KOPT-K1 (cell line): ENCODE measurements around the gene FNDC7.
"Not testable (repeated sequence)": the region's sequence is repeated elsewhere in the genome, so short reads cannot be mapped to it uniquely, and the experiment has no call there.

Experiments
- H3K27ac ChIP-seq: fragments of 200-600 bp; sonication (generic); 2 replicates; pipeline ENCODE4 v1.5.1; 2016; ENCODE audit warnings: antibody characterized with exemption, mild to moderate bottlenecking, low read depth, low read length; ENCODE audit not compliant: poor library complexity, severe bottlenecking
- H3K36me3 ChIP-seq: fragments of 200-600 bp; sonication (generic); 2 replicates; pipeline ENCODE4 v1.5.1; 2017; ENCODE audit warnings: antibody characterized with exemption, mild to moderate bottlenecking, low read length, moderate library complexity; ENCODE audit not compliant: insufficient read depth
- H3K9me3 ChIP-seq: fragments of 200-600 bp; sonication (generic); 2 replicates; pipeline ENCODE4 v1.5.1; 2017; ENCODE audit warnings: antibody characterized with exemption, low read length, mild to moderate bottlenecking; ENCODE audit not compliant: insufficient read depth, poor library complexity, severe bottlenecking

Gene FNDC7, protein sequence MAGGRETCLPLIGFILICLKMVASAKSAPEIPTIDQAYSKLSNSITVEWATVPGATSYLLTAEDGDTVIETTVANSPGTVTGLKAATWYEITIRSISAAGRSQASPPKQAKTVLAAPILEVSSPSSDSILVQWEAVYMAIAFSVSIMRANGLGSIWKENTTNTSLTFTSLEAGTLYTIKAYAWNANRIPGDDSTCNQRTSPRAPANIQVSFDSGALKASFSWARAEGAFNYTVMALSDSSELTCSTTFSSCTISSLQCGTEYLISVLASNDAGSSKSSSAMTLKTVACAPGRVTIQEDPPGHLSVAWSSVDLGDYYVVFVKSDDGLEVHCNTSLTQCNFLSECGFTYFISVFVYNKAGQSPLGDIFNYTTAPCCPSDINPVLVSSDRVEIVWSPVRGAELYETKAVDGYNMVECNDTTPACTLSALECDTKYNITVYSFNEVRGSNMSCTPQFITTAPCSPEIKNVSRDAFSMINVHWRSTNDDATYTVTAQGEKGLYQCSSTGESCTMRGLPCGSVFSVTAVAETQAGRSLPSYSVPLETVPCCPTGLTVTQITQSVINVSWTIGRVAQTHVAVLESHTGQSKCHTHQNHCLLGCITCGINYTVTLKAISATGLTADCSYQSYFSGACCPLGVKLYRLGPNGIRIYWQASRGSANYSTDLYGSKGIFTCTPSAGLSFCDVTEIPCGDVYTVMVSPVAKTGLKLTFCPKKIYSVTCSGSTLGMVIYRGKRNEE

DNA sequence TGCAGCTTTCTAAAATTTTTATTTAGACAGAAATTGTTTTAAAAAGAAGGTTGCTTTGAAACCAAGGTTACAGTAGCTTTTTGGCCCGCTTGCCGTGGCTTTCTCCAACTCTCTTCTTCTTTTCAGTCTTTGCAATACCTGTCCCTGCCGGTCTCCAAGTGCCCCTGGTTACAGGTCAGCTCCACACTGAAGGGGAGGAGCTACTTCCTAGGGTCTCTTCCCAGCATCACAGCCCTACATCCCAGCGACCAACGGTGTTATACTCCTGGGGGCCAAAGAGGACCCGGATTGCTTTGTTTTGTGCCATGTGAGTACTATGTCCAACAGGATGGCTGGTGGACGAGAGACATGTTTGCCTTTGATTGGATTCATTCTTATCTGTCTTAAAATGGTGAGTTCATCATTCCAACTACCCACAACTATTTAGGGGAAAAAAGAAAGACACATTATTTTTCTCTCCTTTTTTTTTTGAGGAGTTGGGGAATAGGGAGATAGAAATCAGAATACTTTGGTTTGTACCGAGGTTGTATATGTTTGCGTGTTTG is at the start of gene FNDC7:
Gene FNDC7, plus strand, starts transcription at position 303 of the 545 bp plus-strand sequence. Its CDS starts 26 bp downstream, at position 329.
- Histone ChIP-seq H3K27ac (no peak within 1 kb of the TSS), H3K36me3 (no peaks in the 10 kb centered on the region), H3K9me3 (no peaks in the 10 kb centered on the region)

GRCh38 chr1:108663074-108663473 is 49.6 kb upstream of the FNDC7 start:
- Histone ChIP-seq H3K9me3 (no peaks in the 10 kb centered on the region), H3K36me3 (no peaks in the 10 kb centered on the region), H3K27ac (no peak overlapping the region)

- Histone ChIP-seq H3K9me3 (no peaks in the 10 kb centered on the region), H3K36me3 (no peaks in the 10 kb centered on the region), H3K27ac (no peak overlapping the region)
These were observed 48.2 kb upstream of the FNDC7 start for GRCh38 chr1:108664481-108664880.

DNA sequence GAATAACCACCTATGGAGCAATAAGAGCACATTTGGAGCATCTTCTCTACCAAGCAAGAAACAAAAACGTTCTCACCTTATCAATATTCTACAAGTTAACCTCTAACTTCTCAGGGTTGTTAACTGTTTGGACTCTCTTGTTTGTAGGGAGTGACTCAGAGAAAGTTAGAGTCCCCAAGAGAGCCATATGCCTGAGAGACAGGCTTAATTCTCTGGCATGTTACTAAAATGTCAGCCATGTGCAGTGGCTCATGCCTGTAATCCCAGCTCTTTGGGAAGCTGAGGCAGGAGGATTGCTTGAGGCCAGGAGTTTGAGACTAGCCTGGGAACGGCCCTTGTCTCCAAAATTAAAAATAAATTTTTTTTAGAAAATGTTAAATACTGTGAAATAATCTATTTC is 47.6 kb upstream of the FNDC7 start:
- Histone ChIP-seq H3K27ac (no peak overlapping the region), H3K9me3 (no peaks in the 10 kb centered on the region), H3K36me3 (no peaks in the 10 kb centered on the region)

GRCh38 chr1:108665771-108666170 is 46.9 kb upstream of the FNDC7 start:
- no peaks in the 10 kb centered on the region for H3K9me3 ChIP-seq
- H3K27ac ChIP-seq, result no peak overlapping the region
- H3K36me3 ChIP-seq, result no peaks in the 10 kb centered on the region

DNA sequence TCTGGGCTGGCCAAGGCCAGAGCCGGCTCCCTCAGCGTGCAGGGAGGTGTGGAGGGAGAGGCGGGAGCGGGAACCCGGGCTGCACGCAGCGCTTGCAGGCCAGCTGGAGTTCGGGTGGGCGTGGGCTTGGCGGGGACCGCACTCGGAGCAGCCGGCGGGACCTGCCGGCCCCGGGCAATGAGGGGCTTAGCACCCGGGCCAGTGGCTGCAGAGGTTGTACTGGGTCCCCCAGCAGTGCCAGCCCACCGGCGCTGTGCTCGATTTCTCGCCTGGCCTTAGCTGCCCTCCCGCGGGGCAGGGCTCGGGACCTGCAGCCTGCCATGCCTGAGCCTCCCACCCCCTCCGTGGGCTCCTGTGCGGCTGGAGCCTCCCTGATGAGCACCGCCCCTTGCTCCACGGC is 45.3 kb upstream of the FNDC7 start:
- H3K27ac ChIP-seq, H3K36me3 ChIP-seq, H3K9me3 ChIP-seq: not testable (repeated sequence)

DNA sequence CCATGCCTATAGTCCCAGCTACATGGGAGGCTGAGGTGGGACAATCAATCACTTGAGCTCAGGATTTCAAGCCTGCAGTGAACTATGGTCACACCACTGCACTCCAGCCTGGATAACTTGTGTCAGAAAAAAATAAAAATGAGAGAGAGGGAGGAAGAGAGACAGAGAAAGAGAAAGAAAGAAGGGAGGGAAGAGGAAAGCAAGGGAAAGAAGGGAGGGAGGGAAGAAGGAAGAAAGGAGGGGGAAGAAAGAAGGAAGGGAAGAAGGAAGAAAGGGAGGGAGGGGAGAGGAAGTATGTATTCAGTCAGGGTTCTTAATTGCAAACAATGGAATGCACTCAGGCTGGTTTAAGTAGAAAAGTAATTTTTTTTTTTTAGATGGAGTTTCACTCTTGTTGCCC is 43.9 kb upstream of the FNDC7 start:
- Histone ChIP-seq H3K9me3 (no peaks in the 10 kb centered on the region), H3K27ac (no peak overlapping the region), H3K36me3 (no peaks in the 10 kb centered on the region)

DNA sequence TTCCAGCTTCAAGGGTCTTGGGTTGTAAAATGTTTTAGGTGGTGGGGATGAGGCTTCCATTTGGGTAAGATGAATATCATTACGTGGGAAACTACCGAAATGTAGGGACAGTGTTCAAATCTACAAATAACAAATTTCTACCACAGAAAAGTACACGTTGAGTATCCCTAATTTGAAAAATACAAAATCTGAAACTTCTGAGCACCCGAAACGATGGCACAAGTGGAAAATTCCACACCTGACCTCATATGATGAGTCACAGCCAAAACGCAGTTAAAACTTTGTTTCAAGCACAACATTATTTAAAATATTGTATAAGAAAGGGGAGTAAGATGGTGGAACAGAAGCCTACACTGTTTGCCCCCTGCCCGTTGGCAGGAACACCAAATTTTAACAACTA is 43.0 kb upstream of the FNDC7 start:
- Histone ChIP-seq H3K27ac (no peak overlapping the region), H3K36me3 (no peaks in the 10 kb centered on the region), H3K9me3 (no peaks in the 10 kb centered on the region)

- no peaks in the 10 kb centered on the region for H3K36me3 ChIP-seq
- H3K27ac ChIP-seq, result no peak overlapping the region
- no peaks in the 10 kb centered on the region for H3K9me3 ChIP-seq
These were observed 42.5 kb upstream of the FNDC7 start for GRCh38 chr1:108670131-108670773.

DNA sequence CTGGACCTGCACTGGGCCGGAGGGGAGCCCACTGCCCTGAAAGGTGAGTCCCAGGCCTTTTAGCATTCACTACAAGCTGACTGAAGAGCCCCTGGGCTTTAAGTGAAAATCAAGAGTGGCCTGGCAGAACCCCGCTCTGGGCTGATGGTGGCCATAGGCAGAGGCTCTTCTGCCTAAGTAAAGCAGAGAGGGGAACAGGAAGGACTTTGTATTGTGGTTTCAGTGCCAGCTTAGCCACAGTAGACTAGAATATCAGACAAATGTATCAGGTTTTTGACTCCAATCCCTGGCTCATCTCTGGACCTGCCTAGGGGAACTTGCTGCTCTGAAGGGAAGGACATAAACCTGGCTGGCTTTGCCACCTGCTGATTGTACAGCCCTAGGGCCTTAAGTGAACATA is 41.6 kb upstream of the FNDC7 start:
- no peaks in the 10 kb centered on the region for H3K36me3 ChIP-seq
- no peak overlapping the region for H3K27ac ChIP-seq
- no peaks in the 10 kb centered on the region for H3K9me3 ChIP-seq

- Histone ChIP-seq H3K27ac (no peak overlapping the region), H3K9me3 (no peaks in the 10 kb centered on the region), H3K36me3 (no peaks in the 10 kb centered on the region)
These were observed 34.0 kb upstream of the FNDC7 start for GRCh38 chr1:108678706-108679105.

GRCh38 chr1:108679586-108680213 is 33.0 kb upstream of the FNDC7 start:
- H3K9me3 ChIP-seq, result no peaks in the 10 kb centered on the region
- H3K36me3 ChIP-seq, result no peaks in the 10 kb centered on the region
- no peak overlapping the region for H3K27ac ChIP-seq

DNA sequence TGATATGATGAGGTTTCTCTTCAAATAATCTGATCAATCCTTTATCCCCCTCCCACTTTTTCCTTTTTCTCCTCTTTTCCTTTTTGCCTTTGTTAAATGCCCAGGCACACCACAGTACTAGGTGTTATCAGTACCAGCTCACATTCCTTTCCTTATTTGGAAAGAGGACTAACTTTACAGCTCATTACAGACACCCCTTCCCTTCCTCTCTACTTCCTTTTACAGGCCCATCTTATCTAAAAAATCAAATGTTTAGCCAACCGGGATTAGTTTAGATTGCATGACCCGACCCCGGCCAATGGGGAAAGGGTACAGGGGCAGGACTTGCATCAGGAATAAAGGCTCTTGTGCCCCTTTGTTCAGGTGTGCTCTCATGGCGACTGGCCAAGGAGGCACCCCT is 31.0 kb upstream of the FNDC7 start:
- not testable (repeated sequence) for H3K9me3 ChIP-seq, H3K36me3 ChIP-seq, H3K27ac ChIP-seq

DNA sequence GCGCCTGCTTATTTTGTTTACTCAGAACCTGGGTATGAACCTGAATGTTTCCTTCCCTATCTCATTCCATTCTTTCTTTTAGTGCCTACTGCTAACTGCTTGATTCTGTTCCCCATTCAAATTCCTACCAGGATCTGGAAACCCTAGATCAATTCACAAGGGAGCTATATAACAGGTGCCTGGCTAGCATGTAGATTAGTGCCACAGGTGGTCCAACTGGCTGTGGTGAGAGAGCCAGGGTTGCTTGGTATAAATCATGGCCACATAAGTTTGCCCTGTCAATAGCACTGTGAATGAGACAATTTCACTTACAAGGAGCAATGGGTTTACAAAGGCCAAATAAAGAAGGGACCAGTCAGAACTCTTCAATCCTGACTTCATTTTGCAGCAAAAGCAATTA is 27.2 kb upstream of the FNDC7 start:
- no peaks in the 10 kb centered on the region for H3K9me3 ChIP-seq
- no peak overlapping the region for H3K27ac ChIP-seq
- H3K36me3 ChIP-seq, result no peaks in the 10 kb centered on the region
